IgD-negative memory B cell (primary cell): ENCODE results near the gene ZNF621. TPM values are rescaled to one million over a fixed set of nuclear protein-coding genes. Genes with fewer than 3 reads are reported as not detected.

Source experiments
- H3K27ac Mint-ChIP-seq, 3 donors: one replicate each; pipeline ENCODE4 v1.8.0; 2020 to 2022; ENCODE audit warnings: mild to moderate bottlenecking in 3 of 3, mixed read lengths in 3 of 3, moderate library complexity in 1 of 3
- H3K27me3 Mint-ChIP-seq: one replicate; pipeline ENCODE4 v1.8.0; 2021; ENCODE audit warnings: mixed read lengths
- H3K36me3 Mint-ChIP-seq: one replicate; pipeline ENCODE4 v1.8.0; 2020; ENCODE audit warnings: mild to moderate bottlenecking, mixed read lengths
- H3K4me1 Mint-ChIP-seq, 3 donors: one replicate each; pipeline ENCODE4 v1.8.0; 2020 to 2022; ENCODE audit warnings: mixed read lengths in 3 of 3, mild to moderate bottlenecking in 1 of 3
- H3K4me3 Mint-ChIP-seq, 4 donors: one replicate each; pipeline ENCODE4 v1.8.0; 2020 to 2022; ENCODE audit warnings: mild to moderate bottlenecking in 4 of 4, mixed read lengths in 4 of 4, moderate library complexity in 3 of 4
- H3K9me3 Mint-ChIP-seq, 3 donors: one replicate each; pipeline ENCODE4 v1.8.0; 2020 to 2021; ENCODE audit warnings: mixed read lengths in 3 of 3, mild to moderate bottlenecking in 1 of 3
- polyA plus RNA-seq: library from polyadenylated mRNA; unstranded; fragments of 300-500 nt; fragmentation: Illumina TruSeq; gene quantifications from one replicate; pipeline ENCODE4 v1.2.3, GENCODE V29; 2021

ZNF621 gene
- 3.8 TPM for polyA plus RNA-seq

DNA sequence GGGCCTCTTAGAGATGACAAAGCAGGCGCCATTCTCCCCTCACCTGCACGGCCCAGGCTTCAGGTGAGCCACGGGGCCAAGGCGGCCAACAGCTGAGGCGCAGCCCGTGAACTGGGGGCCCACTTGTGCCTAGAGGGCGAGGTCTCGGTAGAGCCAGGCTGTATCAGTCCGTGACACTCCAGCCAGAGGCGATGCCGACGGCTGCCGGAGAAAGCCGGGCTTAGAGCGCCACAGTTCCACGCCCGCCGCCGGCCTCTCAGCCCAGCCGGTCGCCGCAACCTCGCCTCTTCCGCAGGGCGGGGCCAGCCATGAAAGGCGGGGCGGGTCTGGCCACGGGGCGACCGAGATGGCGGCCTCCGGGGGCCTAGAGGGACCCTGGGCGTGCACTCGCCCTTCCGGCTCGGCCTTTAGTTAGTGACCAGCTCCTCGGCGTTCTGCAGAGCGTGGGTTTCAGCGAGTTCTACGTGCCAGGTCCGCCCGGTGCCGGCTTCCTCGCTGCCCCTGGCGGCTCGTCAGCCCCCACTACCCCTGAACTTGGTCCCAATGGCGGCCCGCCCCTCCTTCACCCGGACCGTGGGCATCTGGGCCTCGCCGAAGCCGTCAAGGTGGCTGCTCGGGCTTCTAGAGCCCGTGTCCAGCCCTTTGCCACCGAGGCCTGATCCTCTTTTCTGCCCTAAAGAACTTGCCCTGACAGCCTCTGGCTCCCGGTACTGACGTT, at the start of gene ZNF621:
Gene ZNF621 (plus strand): TSS at position 393 of the 718 bp plus-strand sequence. CDS start 881 bp downstream, outside the sequence.
- Mint-ChIP-seq H3K27ac (peak within 1 kb of the TSS; percentile 88 to 97 (median 97)), H3K36me3 (peaks cover 11% of the 10 kb centered on the region), H3K27me3 (no peaks in the 10 kb centered on the region), H3K4me1 (peaks cover 16 to 24% (median 20%) of the 10 kb centered on the region in 3 donors), H3K9me3 (no peaks in the 10 kb centered on the region), H3K4me3 (peak within 1 kb of the TSS; percentile 89 to 99 (median 98))

DNA sequence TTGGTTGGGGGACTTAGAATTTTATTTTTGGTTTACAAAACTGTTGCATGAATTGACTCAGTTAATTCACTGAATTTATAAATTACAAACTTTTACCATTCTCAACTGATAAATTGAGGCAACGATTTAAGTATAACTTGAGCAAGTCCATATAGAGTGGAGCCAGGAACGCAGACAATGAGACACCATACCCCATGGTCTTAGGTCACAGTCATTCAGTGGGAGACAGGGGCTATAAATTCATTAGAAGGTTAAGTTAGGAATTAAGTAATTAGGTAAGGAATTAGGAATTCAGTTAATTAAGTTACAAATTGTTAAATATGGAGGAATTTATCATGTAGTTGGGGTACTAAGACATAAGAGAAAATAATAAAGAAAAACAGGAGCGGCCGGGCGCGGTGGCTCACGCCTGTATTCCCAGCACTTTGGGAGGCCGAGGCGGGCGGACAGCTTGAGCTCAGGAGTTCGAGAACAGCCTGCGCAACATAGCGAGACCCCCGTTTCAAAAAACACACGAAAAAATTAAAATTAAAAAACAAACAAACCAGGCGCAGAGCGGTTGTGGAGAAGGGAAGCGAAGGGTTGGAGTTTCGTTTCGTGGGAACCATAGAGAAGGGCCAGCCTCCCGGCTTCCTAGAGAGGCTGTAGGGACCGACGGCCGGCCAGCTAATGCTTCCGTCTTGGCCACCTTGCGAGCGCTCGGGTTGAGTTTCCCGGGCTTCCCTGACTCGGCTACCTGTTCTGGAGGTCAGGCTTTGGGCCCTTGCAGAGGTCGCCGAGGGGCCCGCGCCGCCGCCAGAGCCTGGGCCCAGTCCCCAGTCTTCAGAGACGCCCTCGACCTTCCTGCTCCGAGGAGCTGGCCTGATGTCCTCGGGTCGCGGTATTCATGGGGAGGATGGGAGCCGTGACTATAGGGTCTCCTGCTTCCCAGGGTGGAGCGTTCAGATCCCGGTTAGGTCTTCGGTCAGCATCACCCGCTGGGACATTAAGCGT, 48.0 kb upstream of the ZNF621 start, which contains the start of gene ZNF619:
Gene ZNF619 (plus strand): TSS at position 645 of the 993 bp plus-strand sequence. CDS start 858 bp downstream, outside the sequence.
- H3K27ac Mint-ChIP-seq = peak within 1 kb of the TSS; percentile 71 to 97 (median 97)
- H3K36me3 Mint-ChIP-seq = peaks cover 6% of the 10 kb centered on the region
- H3K4me1 Mint-ChIP-seq = peaks cover 11 to 24% (median 22%) of the 10 kb centered on the region in 3 donors
- H3K9me3 Mint-ChIP-seq = no peaks in the 10 kb centered on the region
- H3K27me3 Mint-ChIP-seq = peaks cover 3% of the 10 kb centered on the region
- peak within 1 kb of the TSS; percentile 91 to 99 (median 96) for H3K4me3 Mint-ChIP-seq

DNA sequence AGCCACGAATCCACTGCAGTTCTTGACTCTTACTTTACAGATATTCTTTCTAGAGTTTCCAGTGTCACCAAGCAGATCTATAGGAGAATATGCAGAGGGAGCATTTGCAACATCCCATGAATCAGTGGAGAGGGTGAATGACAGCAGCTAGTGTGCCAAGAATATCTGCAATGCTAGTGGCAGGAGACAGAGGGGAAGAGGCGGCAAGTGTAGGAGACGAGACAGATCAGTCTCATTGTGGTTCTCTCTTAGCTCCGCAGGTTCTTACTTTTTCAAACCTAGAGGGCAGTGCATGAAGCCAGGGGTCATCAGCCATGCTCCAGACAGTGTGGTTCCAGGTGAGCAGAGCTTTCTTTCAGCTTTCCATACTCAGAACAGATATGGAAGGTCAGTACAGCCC, 47.1 kb upstream of the ZNF621 start:
- H3K4me3 Mint-ChIP-seq = peak overlapping the region; percentile 91 to 99 (median 96)
- peak overlapping the region; percentile 71 to 97 (median 80) for H3K27ac Mint-ChIP-seq
- no peaks in the 10 kb centered on the region for H3K9me3 Mint-ChIP-seq
- H3K4me1 Mint-ChIP-seq = peaks cover 14 to 30% (median 25%) of the 10 kb centered on the region in 3 donors
- peaks cover 3% of the 10 kb centered on the region for H3K27me3 Mint-ChIP-seq
- peaks cover 11% of the 10 kb centered on the region for H3K36me3 Mint-ChIP-seq

DNA sequence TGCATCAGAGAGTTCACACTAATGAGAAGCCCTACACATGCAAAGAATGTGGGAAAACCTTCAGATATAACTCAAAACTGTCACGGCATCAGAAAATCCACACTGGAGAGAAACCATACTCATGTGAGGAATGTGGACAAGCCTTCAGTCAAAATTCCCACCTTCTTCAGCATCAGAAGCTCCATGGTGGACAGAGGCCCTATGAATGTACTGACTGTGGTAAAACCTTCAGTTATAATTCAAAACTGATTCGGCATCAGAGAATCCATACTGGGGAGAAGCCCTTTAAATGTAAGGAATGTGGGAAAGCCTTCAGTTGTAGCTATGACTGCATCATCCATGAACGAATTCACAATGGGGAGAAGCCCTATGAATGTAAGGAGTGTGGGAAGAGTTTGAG, 37.6 kb upstream of the ZNF621 start:
- Mint-ChIP-seq H3K27me3 (no peaks in the 10 kb centered on the region), H3K9me3 (peaks cover 11 to 18% (median 16%) of the 10 kb centered on the region in 3 donors), H3K36me3 (peaks cover 26% of the 10 kb centered on the region), H3K4me3 (no peak overlapping the region), H3K27ac (no peak overlapping the region), H3K4me1 (peaks cover 3 to 6% (median 4%) of the 10 kb centered on the region in 3 donors)

DNA sequence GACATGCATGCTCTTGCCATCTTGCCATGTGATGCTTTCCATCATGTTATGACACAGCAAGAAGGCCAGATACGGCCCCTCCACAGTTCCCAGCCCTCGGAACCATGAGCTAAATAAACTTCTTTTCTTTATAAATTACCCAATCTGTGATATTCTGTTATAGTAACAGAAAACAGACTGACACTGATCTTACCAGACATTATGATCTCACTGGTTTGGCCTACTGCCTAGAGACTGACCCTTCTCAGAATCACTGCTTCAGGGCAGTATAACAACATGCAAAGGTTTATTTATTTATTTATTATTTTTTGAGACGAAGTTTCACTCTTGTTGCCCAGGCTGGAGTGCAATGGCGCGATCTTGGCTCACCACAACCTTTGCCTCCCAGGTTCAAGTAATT, 33.8 kb upstream of the ZNF621 start:
- no peak overlapping the region for H3K4me3 Mint-ChIP-seq
- H3K36me3 Mint-ChIP-seq = peaks cover 19% of the 10 kb centered on the region
- H3K4me1 Mint-ChIP-seq = no peaks in the 10 kb centered on the region
- H3K9me3 Mint-ChIP-seq = peaks cover 8 to 18% (median 14%) of the 10 kb centered on the region in 3 donors
- no peaks in the 10 kb centered on the region for H3K27me3 Mint-ChIP-seq
- H3K27ac Mint-ChIP-seq = no peak overlapping the region

DNA sequence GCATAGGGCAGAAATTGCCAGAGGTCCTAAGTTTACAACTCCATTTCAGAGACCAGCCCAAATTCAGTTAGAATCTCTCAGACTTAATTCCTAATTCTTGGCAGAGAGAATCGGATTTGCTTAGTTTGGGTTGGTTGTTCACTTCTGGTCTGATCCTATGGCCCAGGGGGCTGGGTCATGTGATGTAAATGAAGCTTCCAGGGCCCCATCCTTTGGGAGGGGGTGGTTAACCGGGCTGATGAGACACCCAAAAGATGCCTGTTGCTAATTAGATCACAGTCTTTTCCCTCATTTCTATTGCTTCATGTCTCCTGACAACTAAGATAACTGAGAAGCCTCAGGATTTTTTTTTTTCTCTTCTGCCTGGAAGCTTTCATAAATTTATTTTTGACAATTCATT, 30.1 kb upstream of the ZNF621 start:
- H3K27ac Mint-ChIP-seq = no peak overlapping the region
- H3K4me1 Mint-ChIP-seq = no peaks in the 10 kb centered on the region
- no peak overlapping the region for H3K4me3 Mint-ChIP-seq
- H3K36me3 Mint-ChIP-seq = peaks cover 2% of the 10 kb centered on the region
- no peaks in the 10 kb centered on the region for H3K27me3 Mint-ChIP-seq
- H3K9me3 Mint-ChIP-seq = no peaks in the 10 kb centered on the region

DNA sequence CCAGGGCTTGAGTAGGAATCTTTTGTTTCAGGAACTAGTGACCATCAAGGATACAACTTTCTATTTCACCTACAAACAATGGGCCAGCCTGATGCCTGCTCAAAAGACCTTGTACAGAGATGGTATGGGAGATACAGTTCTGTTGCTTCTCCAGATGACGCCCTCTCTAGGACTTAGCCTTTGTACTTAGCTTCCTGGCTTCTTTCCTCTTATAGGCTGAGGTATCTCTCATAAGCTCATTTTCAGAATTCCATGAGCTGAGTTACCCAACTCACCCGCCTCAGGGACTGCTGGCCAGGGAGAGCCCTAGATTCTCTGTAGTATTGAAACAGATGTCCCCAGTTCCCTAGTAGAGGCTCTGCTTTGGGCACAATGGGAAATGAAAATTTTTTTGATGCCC, 27.5 kb upstream of the ZNF621 start:
- H3K4me3 Mint-ChIP-seq = no peak overlapping the region
- H3K4me1 Mint-ChIP-seq = no peaks in the 10 kb centered on the region
- H3K36me3 Mint-ChIP-seq = peaks cover 3% of the 10 kb centered on the region
- H3K27me3 Mint-ChIP-seq = no peaks in the 10 kb centered on the region
- no peaks in the 10 kb centered on the region for H3K9me3 Mint-ChIP-seq
- no peak overlapping the region for H3K27ac Mint-ChIP-seq

DNA sequence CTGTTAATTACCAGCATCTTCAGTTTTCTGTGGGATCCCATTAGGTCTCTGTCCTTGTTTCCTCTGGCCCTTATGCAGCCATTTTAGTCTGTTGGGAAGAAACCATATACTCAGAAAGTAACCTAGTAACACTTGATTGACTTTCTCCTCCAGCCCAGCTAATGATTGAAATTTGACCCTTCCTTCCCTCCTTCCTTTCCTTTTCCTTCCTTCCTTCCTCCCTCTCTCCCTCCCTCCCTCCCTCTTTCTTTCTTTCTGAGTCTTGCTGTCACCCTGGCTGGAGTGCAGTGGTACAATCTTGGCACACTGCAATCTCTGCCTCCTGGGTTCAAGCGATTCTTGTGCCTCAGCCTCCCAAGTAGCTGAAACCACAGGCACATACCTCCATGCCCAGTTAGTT, 24.8 kb upstream of the ZNF621 start:
- H3K4me1 Mint-ChIP-seq = no peaks in the 10 kb centered on the region
- H3K9me3 Mint-ChIP-seq = no peaks in the 10 kb centered on the region
- no peaks in the 10 kb centered on the region for H3K27me3 Mint-ChIP-seq
- H3K36me3 Mint-ChIP-seq = peaks cover 3% of the 10 kb centered on the region
- no peak overlapping the region for H3K4me3 Mint-ChIP-seq
- H3K27ac Mint-ChIP-seq = no peak overlapping the region

DNA sequence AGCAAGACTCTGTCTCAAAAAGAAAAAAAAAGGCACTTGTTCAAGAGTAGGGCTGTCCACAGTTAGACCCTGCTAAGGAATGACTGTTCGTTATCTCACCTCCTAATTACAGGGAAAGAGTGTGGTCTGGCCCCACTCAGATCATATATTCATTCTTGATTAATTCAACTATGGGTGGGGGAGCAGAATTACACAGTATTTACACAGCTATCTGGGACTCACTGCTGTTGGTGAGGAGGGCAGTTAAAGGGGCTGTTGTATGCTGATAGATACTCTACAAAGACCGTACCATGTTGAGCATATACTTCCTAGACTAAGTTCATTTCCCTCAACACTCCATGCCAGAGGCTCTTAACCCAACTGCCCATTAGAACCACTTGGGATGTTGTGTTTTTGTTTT, 22.7 kb upstream of the ZNF621 start:
- H3K4me3 Mint-ChIP-seq = no peak overlapping the region
- H3K27me3 Mint-ChIP-seq = no peaks in the 10 kb centered on the region
- no peak overlapping the region for H3K27ac Mint-ChIP-seq
- H3K4me1 Mint-ChIP-seq = peaks cover 6 to 11% (median 7%) of the 10 kb centered on the region in 3 donors
- no peaks in the 10 kb centered on the region for H3K9me3 Mint-ChIP-seq
- H3K36me3 Mint-ChIP-seq = peaks cover 3% of the 10 kb centered on the region

DNA sequence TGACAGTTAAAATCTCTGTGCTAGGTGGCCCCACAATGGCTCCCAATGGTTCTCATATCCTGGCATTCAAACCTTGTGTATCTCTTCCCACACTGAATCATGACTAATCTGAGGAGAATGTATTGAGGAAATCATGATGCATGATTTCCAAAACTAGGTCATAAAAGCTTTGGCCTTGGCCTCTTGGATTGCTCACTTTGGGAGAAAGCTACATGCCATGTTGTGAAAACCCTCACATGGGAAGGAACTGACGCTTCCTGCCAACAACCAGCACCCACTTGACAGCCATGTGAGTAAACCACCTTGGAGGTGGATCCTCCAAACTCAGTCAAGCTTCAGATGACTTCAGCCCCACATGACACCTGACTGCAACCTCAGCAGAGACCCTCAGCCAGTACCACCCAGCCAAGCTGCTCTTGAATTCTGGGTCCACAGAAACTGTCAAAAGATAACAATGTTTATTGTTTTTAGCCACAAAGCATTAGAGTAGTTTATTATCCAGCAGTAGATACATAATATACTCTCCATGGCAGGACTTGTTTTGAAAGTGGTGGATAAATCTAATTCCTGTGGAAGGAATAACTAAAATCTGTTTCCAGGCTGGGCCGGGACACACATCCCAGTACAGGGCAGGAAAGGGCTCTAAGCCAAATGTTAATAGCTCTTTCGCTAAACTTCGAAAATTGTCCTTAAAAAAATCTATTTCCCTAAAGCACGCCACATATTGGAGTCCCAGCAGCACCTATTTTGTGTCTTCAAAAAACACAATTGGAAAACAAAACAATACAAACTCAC, 19.9 kb upstream of the ZNF621 start:
- Mint-ChIP-seq H3K4me1 (peaks cover 6 to 11% (median 8%) of the 10 kb centered on the region in 3 donors), H3K36me3 (no peaks in the 10 kb centered on the region), H3K9me3 (no peaks in the 10 kb centered on the region), H3K4me3 (peak overlapping the region; percentile 94 to 99 (median 97)), H3K27ac (no peak overlapping the region), H3K27me3 (no peaks in the 10 kb centered on the region)

DNA sequence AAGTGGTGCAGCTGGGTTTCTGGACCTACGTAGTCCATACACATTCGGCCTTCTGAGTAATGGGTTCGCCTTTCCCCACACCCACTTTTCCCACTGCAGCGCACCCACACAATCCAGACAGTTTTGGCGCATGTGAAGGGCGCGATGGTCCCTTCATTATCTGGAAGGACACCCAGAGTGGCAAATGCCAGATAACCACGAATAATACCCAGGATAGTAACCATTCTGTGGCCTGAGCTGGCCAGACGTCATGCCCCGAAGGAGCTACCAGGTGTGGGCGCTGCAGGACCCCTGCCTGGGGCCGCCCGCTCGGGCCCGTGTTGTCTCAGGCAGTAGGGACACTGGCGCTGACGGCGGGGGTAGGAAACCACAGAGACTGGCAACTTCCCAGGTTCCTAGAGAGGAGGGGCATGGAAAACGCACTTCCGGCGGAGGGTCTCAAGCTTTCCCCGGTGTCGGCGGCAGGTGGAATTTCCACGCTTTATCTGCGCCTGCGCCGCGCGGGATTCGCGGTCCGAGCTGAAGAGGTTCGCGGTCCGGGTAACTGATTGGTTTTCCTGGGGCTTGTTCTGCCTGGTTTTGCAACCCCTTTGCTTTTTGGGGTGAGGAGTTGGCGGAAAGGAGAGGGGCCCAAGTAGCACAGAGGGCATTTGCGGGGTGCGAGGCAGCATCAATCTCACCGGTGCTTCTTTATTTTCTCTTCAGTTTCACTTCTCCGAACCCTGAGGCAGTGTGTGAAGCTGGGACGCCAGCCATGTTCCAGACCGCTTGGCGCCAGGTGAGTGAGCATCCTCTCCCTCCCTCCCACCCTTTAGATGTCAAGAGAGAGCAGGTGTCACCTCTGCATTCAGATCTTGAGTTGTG, 18.9 kb upstream of the ZNF621 start, which contains the start of gene ZNF620:
Gene ZNF620 (plus strand): TSS at position 441 of the 864 bp plus-strand sequence. CDS start 314 bp downstream, at position 755.
- peak within 1 kb of the TSS in 2 of 3 donors; percentile 88 to 98 for H3K27ac Mint-ChIP-seq
- H3K4me1 Mint-ChIP-seq = peaks cover 6 to 11% (median 8%) of the 10 kb centered on the region in 3 donors
- peak within 1 kb of the TSS; percentile 94 to 99 (median 97) for H3K4me3 Mint-ChIP-seq
- H3K27me3 Mint-ChIP-seq = no peaks in the 10 kb centered on the region
- H3K36me3 Mint-ChIP-seq = peaks cover 4% of the 10 kb centered on the region
- no peaks in the 10 kb centered on the region for H3K9me3 Mint-ChIP-seq

DNA sequence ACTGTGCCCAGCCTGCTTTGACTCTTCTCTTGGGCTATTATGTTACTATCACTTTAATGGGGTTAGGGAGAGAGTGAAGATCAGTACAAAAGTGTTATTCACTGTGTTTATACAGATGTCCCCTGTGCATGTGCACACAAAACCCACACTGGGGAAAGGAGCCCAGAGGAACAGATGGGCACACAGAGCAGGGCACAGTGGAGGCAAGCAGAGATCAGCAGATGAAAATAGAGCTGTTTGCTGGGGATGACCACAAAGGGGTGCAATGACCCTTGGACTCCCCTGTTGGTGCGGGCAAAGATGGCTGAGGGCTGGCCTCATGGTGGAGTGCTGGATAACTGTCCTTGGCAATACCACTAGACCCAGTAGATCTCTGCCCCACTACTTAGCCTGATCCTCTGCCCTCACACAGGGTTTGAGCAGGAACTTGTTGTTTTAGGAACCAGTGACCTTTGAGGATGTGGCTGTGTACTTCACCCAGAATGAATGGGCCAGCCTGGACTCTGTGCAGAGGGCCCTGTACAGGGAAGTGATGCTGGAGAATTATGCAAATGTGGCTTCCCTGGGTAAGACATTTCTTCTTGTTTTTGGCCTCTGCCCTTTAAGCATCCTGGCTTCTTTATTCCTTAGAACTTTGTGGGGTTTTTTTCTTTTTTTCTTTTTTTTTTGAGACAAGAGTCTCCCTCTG, 13.6 kb upstream of the ZNF621 start:
- H3K4me3 Mint-ChIP-seq = no peak overlapping the region
- no peak overlapping the region for H3K27ac Mint-ChIP-seq
- H3K27me3 Mint-ChIP-seq = no peaks in the 10 kb centered on the region
- H3K9me3 Mint-ChIP-seq = no peaks in the 10 kb centered on the region
- peaks cover 9% of the 10 kb centered on the region for H3K36me3 Mint-ChIP-seq
- peaks cover 5 to 7% (median 6%) of the 10 kb centered on the region in 3 donors for H3K4me1 Mint-ChIP-seq

DNA sequence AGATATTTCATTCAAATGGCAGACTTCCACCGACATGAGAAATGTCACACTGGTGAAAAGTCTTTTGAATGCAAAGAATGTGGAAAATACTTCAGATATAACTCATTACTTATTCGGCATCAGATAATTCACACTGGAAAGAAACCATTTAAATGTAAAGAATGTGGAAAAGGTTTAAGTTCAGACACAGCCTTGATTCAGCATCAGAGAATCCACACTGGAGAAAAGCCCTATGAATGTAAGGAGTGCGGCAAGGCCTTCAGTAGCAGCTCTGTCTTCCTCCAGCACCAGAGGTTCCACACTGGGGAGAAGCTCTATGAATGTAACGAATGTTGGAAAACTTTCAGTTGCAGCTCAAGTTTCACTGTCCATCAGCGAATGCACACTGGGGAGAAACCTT, 8.6 kb upstream of the ZNF621 start:
- Mint-ChIP-seq H3K27me3 (no peaks in the 10 kb centered on the region), H3K36me3 (peaks cover 7% of the 10 kb centered on the region), H3K27ac (no peak overlapping the region), H3K9me3 (no peaks in the 10 kb centered on the region), H3K4me1 (no peaks in the 10 kb centered on the region), H3K4me3 (no peak overlapping the region)
